DND-41 (cell line): ENCODE results near the gene TTC28.

Experiments used
- ATAC-seq: fragments of 200-7000 bp; cut with Tn5 transposase; 3 replicates; pipeline ENCODE4 v1.9.1; 2021; ENCODE audit warnings: low read depth; ENCODE audit not compliant: insufficient read depth
- DNase-seq: peaks from one replicate; pipeline ENCODE4 v3.0.0-alpha.2; 2020
- H2AFZ ChIP-seq: 2 replicates; pipeline ENCODE4 v1.6.0; 2012; ENCODE audit warnings: low read depth, low read length
- H3K27ac ChIP-seq: 2 replicates; pipeline ENCODE4 v1.5.1; 2012; ENCODE audit warnings: low read length, inconsistent platforms
- H3K27me3 ChIP-seq: fragments of 200-600 bp; sonication (generic); 2 replicates; pipeline ENCODE4 v1.6.0; 2012; ENCODE audit warnings: low read length, mild to moderate bottlenecking, inconsistent platforms; ENCODE audit not compliant: insufficient read depth, poor library complexity
- H3K36me3 ChIP-seq: 2 replicates; pipeline ENCODE4 v1.5.1; 2012; ENCODE audit warnings: low read length, inconsistent platforms; ENCODE audit not compliant: insufficient read depth
- H3K4me1 ChIP-seq: 2 replicates; pipeline ENCODE4 v1.5.1; 2012; ENCODE audit warnings: mild to moderate bottlenecking, low read length; ENCODE audit not compliant: insufficient read depth
- H3K4me2 ChIP-seq: 2 replicates; pipeline ENCODE4 v1.6.0; 2012; ENCODE audit warnings: mild to moderate bottlenecking, moderate library complexity, low read length, inconsistent platforms; ENCODE audit not compliant: insufficient read depth
- H3K4me3 ChIP-seq, 2 experiments: fragments of 200-600 bp in 1 of 2; shearing (Covaris generic) in 1 of 2; 2 replicates each; pipeline ENCODE4 v1.5.1; 2012 to 2016; ENCODE audit warnings: inconsistent platforms in 2 of 2, low read length in 2 of 2, mild to moderate bottlenecking in 2 of 2, low read depth in 1 of 2, moderate library complexity in 1 of 2
- H3K79me2 ChIP-seq: 2 replicates; pipeline ENCODE4 v1.6.0; 2012; ENCODE audit warnings: low read length, inconsistent platforms; ENCODE audit not compliant: insufficient read depth
- H3K9ac ChIP-seq: 2 replicates; pipeline ENCODE4 v1.6.0; 2012; ENCODE audit warnings: low read depth, mild to moderate bottlenecking, inconsistent platforms, low read length, moderate library complexity
- H3K9me3 ChIP-seq: 2 replicates; pipeline ENCODE4 v1.5.1; 2012; ENCODE audit warnings: low read length, moderate library complexity, mild to moderate bottlenecking, inconsistent platforms; ENCODE audit not compliant: insufficient read depth, severe bottlenecking
- H4K20me1 ChIP-seq: 2 replicates; pipeline ENCODE4 v1.6.0; 2012; ENCODE audit warnings: low read length; ENCODE audit not compliant: insufficient read depth
- EZH2 ChIP-seq: IDR thresholded peaks from 3 replicates; pipeline ENCODE4 v1.6.1; 2012; ENCODE audit warnings: borderline replicate concordance, low read depth, mild to moderate bottlenecking, moderate library complexity, low read length, inconsistent platforms; ENCODE audit not compliant: severe bottlenecking
- TF ChIP-seq, protein P1 (sequence below): IDR thresholded peaks from 2 replicates; pipeline ENCODE4 v1.5.1; 2012; ENCODE audit warnings: borderline replicate concordance, low read length, moderate library complexity, mild to moderate bottlenecking; ENCODE audit not compliant: poor library complexity, severe bottlenecking; ENCODE audit errors: extremely low read depth

TTC28 gene

DNA sequence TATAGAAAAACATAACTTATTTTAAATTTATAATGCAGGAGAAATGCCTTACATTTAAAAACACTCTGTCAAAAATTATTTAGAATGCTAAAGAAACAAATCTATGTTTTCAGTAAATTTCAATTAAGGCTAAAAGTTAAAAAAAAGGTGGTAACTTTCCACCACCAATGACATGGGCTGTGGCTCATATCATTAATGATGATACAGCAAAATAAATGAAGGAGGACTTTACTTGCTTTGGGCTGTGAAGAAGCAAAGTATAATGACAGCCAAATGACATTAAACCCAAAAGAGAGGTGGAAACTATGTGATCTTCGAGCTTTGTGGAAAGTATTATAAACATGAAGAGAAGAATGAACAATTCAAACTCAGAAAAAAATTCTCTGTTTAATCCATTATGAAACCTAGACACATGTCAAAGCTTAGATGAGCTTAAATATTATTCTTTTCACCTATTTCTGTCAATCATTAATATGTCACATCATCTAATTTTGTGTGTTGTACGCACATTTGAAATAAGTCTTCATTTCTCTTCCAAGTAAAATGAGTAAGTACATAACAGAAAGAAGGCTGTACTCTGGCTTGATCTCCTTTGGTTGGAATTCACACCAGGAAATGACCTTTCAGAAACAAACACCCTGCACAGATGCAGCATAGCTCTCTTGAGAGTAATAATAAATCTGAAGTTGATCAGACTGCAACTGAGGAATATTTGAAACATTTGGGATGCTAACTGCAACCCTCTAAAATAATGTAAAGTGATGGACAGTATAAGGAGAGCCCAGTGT lies 265.8 kb downstream of the TTC28 start:
- TF ChIP-seq EZH2, result no peak
- TF ChIP-seq, protein P1, sequence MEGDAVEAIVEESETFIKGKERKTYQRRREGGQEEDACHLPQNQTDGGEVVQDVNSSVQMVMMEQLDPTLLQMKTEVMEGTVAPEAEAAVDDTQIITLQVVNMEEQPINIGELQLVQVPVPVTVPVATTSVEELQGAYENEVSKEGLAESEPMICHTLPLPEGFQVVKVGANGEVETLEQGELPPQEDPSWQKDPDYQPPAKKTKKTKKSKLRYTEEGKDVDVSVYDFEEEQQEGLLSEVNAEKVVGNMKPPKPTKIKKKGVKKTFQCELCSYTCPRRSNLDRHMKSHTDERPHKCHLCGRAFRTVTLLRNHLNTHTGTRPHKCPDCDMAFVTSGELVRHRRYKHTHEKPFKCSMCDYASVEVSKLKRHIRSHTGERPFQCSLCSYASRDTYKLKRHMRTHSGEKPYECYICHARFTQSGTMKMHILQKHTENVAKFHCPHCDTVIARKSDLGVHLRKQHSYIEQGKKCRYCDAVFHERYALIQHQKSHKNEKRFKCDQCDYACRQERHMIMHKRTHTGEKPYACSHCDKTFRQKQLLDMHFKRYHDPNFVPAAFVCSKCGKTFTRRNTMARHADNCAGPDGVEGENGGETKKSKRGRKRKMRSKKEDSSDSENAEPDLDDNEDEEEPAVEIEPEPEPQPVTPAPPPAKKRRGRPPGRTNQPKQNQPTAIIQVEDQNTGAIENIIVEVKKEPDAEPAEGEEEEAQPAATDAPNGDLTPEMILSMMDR, result no peak
- Histone ChIP-seq H3K9ac (no peak overlapping the region), H3K9me3 (no peaks in the 10 kb centered on the region), H3K27me3 (no peaks in the 10 kb centered on the region), H3K4me1 (no peaks in the 10 kb centered on the region), H2AFZ (no peak overlapping the region), H3K27ac (no peak overlapping the region), H4K20me1 (peaks cover 35% of the 10 kb centered on the region), H3K36me3 (no peaks in the 10 kb centered on the region; the same call in 1 of the 2 replicates), H3K79me2 (peaks cover 98% of the 10 kb centered on the region), H3K4me3 (no peak overlapping the region), H3K4me2 (no peak overlapping the region)
- DNase-seq, result no peak
- no peak for ATAC-seq

- H3K4me2 ChIP-seq, result no peak overlapping the region
- peaks cover 28% of the 10 kb centered on the region for H4K20me1 ChIP-seq
- no peaks in the 10 kb centered on the region for H3K9me3 ChIP-seq
- peaks cover 97% of the 10 kb centered on the region for H3K79me2 ChIP-seq
- H3K4me3 ChIP-seq, result no peak overlapping the region
- H3K36me3 ChIP-seq, result no peaks in the 10 kb centered on the region; the same call in 1 of the 2 replicates
- no peak overlapping the region for H2AFZ ChIP-seq
- ATAC-seq (no peak), DNase-seq (no peak)
- H3K4me1 ChIP-seq, result no peaks in the 10 kb centered on the region
- H3K9ac ChIP-seq, result no peak overlapping the region
- no peak overlapping the region for H3K27ac ChIP-seq
- TF ChIP-seq, protein P1, result no peak
- no peak for TF ChIP-seq EZH2
- H3K27me3 ChIP-seq, result no peaks in the 10 kb centered on the region
Observed at GRCh38 chr22:28412109-28412508, 267.5 kb downstream of the TTC28 start.

GRCh38 chr22:28411125-28411524 lies 268.5 kb downstream of the TTC28 start:
- Histone ChIP-seq H3K4me1 (no peaks in the 10 kb centered on the region), H3K79me2 (peaks cover 97% of the 10 kb centered on the region), H3K9ac (no peak overlapping the region), H3K36me3 (peaks cover 7% of the 10 kb centered on the region), H2AFZ (no peak overlapping the region), H3K9me3 (no peaks in the 10 kb centered on the region), H3K27ac (no peak overlapping the region), H3K4me2 (no peak overlapping the region), H3K4me3 (no peak overlapping the region), H4K20me1 (peaks cover 24% of the 10 kb centered on the region), H3K27me3 (no peaks in the 10 kb centered on the region)
- ATAC-seq, result no peak
- no peak for DNase-seq
- TF ChIP-seq, protein P1, result no peak
- no peak for TF ChIP-seq EZH2
